AG09319 (cell line): ENCODE measurements around the gene THAP10.

Experiments used
- DNase-seq: peaks from one replicate; pipeline ENCODE4 v3.0.0-alpha.2; 2010; ENCODE audit warnings: low read depth; ENCODE audit errors: extremely low read depth
- TF ChIP-seq, protein P1 (sequence below): IDR thresholded peaks from 2 replicates; pipeline ENCODE4 v1.5.1; 2011; ENCODE audit warnings: low read depth, mild to moderate bottlenecking, inconsistent platforms, low read length, moderate library complexity

Gene THAP10

DNA sequence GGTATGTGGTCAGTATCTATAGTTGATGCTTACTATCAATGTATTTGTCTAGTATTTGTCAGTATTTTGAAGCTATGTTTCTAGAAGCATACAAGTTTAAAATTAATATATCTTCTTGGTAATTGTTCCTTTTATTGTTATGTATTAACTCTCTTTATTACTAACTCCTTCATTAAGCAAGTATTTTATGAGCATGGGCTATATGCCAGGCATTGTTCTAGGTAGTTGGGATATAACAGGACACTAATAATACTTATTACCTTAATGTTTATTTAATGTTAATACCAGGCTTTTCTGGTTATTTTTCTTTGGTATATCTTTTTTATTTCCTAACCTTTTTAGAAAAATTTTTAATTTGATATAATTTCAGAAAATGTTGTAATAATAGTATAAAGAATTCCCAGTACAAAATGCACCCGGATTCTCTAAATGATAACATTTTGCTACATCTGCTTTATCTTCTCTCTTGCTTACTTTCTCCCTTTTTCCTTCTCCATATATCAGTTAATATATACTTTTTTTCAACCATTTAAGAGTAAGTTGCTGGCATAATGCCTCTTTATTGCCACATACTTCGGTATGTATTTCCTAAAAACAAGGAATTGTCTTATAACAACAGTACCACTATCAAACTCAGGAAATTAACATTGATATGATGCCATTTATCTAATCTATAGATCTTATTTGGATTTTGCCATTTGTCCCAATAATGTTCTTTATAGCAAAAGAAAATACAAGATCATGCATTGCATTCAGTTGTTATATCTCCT, 31.3 kb upstream of the THAP10 start:
- TF ChIP-seq, protein P1, sequence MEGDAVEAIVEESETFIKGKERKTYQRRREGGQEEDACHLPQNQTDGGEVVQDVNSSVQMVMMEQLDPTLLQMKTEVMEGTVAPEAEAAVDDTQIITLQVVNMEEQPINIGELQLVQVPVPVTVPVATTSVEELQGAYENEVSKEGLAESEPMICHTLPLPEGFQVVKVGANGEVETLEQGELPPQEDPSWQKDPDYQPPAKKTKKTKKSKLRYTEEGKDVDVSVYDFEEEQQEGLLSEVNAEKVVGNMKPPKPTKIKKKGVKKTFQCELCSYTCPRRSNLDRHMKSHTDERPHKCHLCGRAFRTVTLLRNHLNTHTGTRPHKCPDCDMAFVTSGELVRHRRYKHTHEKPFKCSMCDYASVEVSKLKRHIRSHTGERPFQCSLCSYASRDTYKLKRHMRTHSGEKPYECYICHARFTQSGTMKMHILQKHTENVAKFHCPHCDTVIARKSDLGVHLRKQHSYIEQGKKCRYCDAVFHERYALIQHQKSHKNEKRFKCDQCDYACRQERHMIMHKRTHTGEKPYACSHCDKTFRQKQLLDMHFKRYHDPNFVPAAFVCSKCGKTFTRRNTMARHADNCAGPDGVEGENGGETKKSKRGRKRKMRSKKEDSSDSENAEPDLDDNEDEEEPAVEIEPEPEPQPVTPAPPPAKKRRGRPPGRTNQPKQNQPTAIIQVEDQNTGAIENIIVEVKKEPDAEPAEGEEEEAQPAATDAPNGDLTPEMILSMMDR: no peak
- no peak for DNase-seq

DNA sequence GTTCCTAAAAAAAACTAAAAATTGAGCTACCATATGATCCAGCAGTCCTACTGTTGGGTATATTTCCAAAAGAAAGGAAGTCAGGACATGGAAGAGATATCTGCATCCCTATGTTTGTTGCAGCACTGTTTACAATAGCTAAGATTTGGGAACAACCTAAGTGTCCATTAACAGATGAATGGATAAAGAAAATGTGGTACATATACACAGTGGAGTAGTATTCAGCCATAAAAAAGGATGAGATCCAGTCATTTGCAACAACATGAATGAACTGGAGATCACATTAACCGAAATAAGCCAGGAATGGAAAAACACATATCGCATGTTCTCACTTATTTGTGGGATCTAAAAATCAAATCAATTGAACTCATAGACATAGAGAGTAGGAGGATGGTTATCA, 29.9 kb upstream of the THAP10 start:
- no peak for DNase-seq
- TF ChIP-seq, protein P1: no peak

GRCh38 chr15:70920981-70921696, 28.9 kb upstream of the THAP10 start:
- TF ChIP-seq, protein P1: no peak
- DNase-seq: no peak

- no peak for DNase-seq
- TF ChIP-seq, protein P1: no peak
These were observed 25.7 kb upstream of the THAP10 start for GRCh38 chr15:70917955-70918354.

DNA sequence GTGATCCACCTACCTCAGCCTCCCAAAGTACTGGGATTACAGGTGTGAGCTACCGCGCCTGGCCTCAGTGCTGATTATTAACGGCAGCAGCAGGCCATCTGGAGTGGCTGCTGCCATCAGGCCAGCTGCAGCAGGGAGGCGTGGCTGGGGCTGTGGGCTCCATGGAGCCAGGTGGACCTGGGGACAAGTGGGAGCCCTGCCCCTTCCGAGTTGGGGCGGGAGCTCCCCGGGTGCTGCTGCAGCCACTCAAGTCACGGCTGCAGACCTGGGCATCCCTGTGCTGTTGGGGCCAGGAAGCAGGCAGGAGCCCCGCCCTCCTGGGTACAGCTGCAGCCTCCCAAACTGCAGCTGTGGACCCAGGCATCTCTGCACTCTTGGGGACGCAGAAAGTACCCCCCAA, 24.3 kb upstream of the THAP10 start:
- TF ChIP-seq, protein P1: no peak

GRCh38 chr15:70912187-70912586, 20.0 kb upstream of the THAP10 start:
- TF ChIP-seq, protein P1: no peak
- no peak for DNase-seq

More for the DNA sequence above, 24.3 kb upstream of the THAP10 start:
- no peak for DNase-seq

GRCh38 chr15:70910958-70911357, 18.7 kb upstream of the THAP10 start:
- TF ChIP-seq, protein P1: no peak
- no peak for DNase-seq
